AG09309 (cell line): ENCODE measurements around the gene MAP3K12.

Source experiments
- DNase-seq: peaks from one replicate; pipeline ENCODE4 v3.0.0-alpha.2; 2010; ENCODE audit warnings: low read depth
- H3K4me3 ChIP-seq: 2 replicates; pipeline ENCODE4 v1.5.1; 2011; ENCODE audit warnings: mild to moderate bottlenecking, low read depth, low read length, moderate library complexity; ENCODE audit not compliant: control insufficient read depth
- CTCF ChIP-seq: IDR thresholded peaks from 2 replicates; pipeline ENCODE4 v1.5.1; 2011; ENCODE audit warnings: mild to moderate bottlenecking, low read depth, low read length, inconsistent platforms; ENCODE audit not compliant: insufficient read depth, control insufficient read depth; ENCODE audit errors: missing control alignments

MAP3K12 gene

GRCh38 chr12:53502983-53503728 is 3.9 kb upstream of the MAP3K12 start:
- DNase-seq, result no peak
- no peak overlapping the region for H3K4me3 ChIP-seq
- TF ChIP-seq CTCF, result no peak

- TF ChIP-seq CTCF, result no peak
- peak overlapping the region; percentile 64 for H3K4me3 ChIP-seq
- DNase-seq, result no peak
Measured at GRCh38 chr12:53502331-53502730, 3.1 kb upstream of the MAP3K12 start.

GRCh38 chr12:53501615-53502181 is 2.4 kb upstream of the MAP3K12 start:
- peak overlapping the region; percentile 64 for H3K4me3 ChIP-seq
- no peak for TF ChIP-seq CTCF
- DNase-seq, result no peak

GRCh38 chr12:53500776-53501614 is 1.7 kb upstream of the MAP3K12 start, which contains the start of gene TARBP2:
Gene TARBP2, plus strand, starts transcription at chr12:53501283. Its CDS starts 126 bp downstream, at chr12:53501409.
- peak; percentile 99 for DNase-seq
- no peak for TF ChIP-seq CTCF
- peak within 1 kb of the TSS; percentile 64 for H3K4me3 ChIP-seq

- no peak for DNase-seq
- H3K4me3 ChIP-seq, result peak overlapping the region; percentile 64
- no peak for TF ChIP-seq CTCF
Measured at GRCh38 chr12:53500142-53500775, 1.0 kb upstream of the MAP3K12 start.

- no peak for TF ChIP-seq CTCF
- no peak for DNase-seq
- peak overlapping the region; percentile 64 for H3K4me3 ChIP-seq
Measured at GRCh38 chr12:53498235-53498630, 1.0 kb downstream of the MAP3K12 start.
